Activated T-cell treated with anti-CD3 and anti-CD28 coated beads, Interleukin-2, amount 50 U/mL, for 4 hours (primary cell): Measurements from ENCODE around the gene DDIT4. TPM values are rescaled to one million over a fixed set of nuclear protein-coding genes. Genes with fewer than 3 reads are reported as not detected.
A peak's percentile ranks its signal among the peaks of the same experiment; 100 is the strongest.
"Not testable (repeated sequence)": the region's sequence is repeated elsewhere in the genome, so short reads cannot be mapped to it uniquely, and the experiment has no call there.

Experiments
- ATAC-seq, 2 donors: fragments of 200-7000 bp; cut with Tn5 transposase; one replicate each; pipeline ENCODE4 v1.10.0; 2021
- DNase-seq: peaks from one replicate; pipeline ENCODE4 v3.0.0-alpha.2; 2020
- H3K27me3 Mint-ChIP-seq: one replicate; pipeline ENCODE4 v1.8.0; 2021; ENCODE audit warnings: low read depth, mixed read lengths
- H3K36me3 Mint-ChIP-seq: one replicate; pipeline ENCODE4 v1.8.0; 2022; ENCODE audit warnings: mixed read lengths; ENCODE audit not compliant: insufficient read depth
- H3K4me1 Mint-ChIP-seq: one replicate; pipeline ENCODE4 v1.8.0; 2021; ENCODE audit warnings: low read depth, mixed read lengths
- H3K4me3 Mint-ChIP-seq: one replicate; pipeline ENCODE4 v1.8.0; 2021; ENCODE audit warnings: mild to moderate bottlenecking, moderate library complexity, mixed read lengths
- H3K9me3 Mint-ChIP-seq: one replicate; pipeline ENCODE4 v1.8.0; 2021; ENCODE audit warnings: mixed read lengths
- total RNA-seq, 3 donors: library from RNA; stranded (reverse); gene quantifications; one replicate each; pipeline ENCODE4 v1.2.1, GENCODE V29; 2021

The DDIT4 gene
- total RNA-seq, 3 donors from 2014 or later = 240 to 268 (median 263) TPM

DNA sequence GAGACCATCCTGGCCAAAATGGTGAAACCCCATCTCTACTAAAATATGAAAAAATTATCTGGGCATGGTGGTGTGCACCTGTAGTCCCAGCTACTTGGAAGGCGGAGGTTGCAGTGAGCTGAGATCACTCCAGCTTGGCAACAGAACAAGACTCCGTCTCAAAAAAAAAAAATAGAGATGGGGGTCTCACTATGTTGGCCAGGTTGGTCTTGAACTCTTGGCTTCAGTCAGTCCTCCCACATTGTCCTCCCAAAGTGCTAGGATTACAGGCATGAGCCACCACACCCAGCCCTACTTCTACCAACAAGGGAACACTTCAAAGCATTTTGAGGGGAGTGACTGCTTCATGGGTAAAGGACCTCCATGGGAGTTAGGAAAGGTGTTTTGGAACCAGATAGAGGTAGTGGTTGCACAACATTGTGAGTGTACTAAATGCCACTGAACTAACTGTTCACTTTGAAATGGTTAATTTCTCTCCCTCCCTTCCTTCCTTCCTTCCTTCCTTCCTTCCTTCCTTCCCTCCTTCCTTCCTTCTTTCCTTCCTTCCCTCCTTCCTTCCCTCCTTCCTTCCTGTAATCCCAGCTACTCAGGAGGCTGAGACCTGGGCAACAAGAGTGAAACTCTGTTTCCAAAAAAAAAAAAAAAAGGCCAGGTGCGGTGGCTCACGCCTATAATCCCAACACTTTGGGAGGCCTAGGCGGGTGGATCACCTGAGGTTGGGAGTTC lies 5.1 kb upstream of the DDIT4 start:
- H3K27me3 Mint-ChIP-seq, DNase-seq, H3K4me3 Mint-ChIP-seq, ATAC-seq, H3K36me3 Mint-ChIP-seq, H3K9me3 Mint-ChIP-seq: not testable (repeated sequence)
- H3K4me1 Mint-ChIP-seq = peaks cover 27% of the 10 kb centered on the region

DNA sequence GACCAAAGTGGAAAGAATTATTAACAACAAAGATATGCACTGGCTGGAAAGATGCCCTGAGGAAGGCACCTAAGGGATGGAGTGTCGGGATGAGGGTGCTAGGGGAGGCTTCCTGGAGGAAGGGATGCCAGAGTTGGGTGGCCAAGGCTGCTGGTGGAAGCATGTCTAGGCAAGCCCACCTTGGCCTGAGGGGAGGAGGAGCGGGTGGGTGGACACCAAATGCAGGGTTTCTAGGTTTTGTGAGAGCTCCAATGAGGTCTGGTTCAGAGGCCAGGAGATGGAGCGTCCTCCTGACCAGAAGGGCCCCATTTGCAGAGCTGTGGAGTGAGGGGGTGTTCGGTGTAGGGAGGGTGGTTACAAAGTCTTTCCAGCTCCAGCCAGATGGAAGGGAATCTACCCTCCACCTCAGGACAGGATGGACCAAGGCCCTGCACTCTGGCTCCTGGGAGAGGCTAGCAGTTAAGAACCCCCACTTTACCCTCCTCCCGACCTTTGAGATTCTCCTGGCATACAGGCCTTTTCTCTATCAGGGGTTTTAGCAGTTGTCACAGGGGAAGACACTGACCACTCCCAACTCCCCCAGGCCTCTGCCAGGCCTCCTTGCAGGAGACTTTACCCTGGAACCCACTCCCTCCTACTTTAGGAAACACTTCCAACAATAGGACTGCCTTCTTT lies 3.0 kb upstream of the DDIT4 start:
- peaks cover 27% of the 10 kb centered on the region for H3K4me1 Mint-ChIP-seq
- no peaks in the 10 kb centered on the region for H3K27me3 Mint-ChIP-seq
- no peak for DNase-seq
- peaks cover 14% of the 10 kb centered on the region for H3K36me3 Mint-ChIP-seq
- no peaks in the 10 kb centered on the region for H3K9me3 Mint-ChIP-seq
- ATAC-seq = no peak
- no peak overlapping the region for H3K4me3 Mint-ChIP-seq

GRCh38 chr10:72272689-72273409 lies 875 bp upstream of the DDIT4 start:
- Mint-ChIP-seq H3K4me1 (peaks cover 38% of the 10 kb centered on the region), H3K27me3 (no peaks in the 10 kb centered on the region), H3K4me3 (peak overlapping the region; percentile 98), H3K9me3 (no peaks in the 10 kb centered on the region), H3K36me3 (peaks cover 25% of the 10 kb centered on the region)
- ATAC-seq (no peak), DNase-seq (peak; percentile 17)

DNA sequence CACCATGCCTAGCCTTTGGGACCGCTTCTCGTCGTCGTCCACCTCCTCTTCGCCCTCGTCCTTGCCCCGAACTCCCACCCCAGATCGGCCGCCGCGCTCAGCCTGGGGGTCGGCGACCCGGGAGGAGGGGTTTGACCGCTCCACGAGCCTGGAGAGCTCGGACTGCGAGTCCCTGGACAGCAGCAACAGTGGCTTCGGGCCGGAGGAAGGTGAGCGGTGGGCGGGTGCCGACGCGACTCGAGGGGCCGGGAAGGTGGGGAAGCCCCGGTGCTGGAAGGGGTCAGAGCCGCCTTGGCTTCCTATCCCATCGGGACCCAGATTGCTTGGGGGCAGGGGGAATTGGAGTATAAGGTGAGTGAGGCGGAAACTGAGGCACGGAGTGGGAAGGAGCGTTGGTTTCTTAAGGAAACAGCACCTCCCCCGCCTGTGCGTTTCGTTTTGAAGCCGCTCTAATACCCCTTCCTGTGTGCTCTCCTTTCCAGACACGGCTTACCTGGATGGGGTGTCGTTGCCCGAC lies 547 bp downstream of the DDIT4 start:
- ATAC-seq = peak; percentile 6 to 9
- Mint-ChIP-seq H3K36me3 (peaks cover 25% of the 10 kb centered on the region), H3K4me3 (peak overlapping the region; percentile 98), H3K9me3 (no peaks in the 10 kb centered on the region), H3K27me3 (no peaks in the 10 kb centered on the region), H3K4me1 (peaks cover 42% of the 10 kb centered on the region)
- peak; percentile 33 for DNase-seq

- peak overlapping the region; percentile 98 for H3K4me3 Mint-ChIP-seq
- H3K9me3 Mint-ChIP-seq = no peaks in the 10 kb centered on the region
- peaks cover 42% of the 10 kb centered on the region for H3K4me1 Mint-ChIP-seq
- no peaks in the 10 kb centered on the region for H3K27me3 Mint-ChIP-seq
- DNase-seq (peak; percentile 74), ATAC-seq (peak; percentile 17 to 20)
- H3K36me3 Mint-ChIP-seq = peaks cover 25% of the 10 kb centered on the region
Measured at GRCh38 chr10:72274730-72275350, 1.1 kb downstream of the DDIT4 start.

DNA sequence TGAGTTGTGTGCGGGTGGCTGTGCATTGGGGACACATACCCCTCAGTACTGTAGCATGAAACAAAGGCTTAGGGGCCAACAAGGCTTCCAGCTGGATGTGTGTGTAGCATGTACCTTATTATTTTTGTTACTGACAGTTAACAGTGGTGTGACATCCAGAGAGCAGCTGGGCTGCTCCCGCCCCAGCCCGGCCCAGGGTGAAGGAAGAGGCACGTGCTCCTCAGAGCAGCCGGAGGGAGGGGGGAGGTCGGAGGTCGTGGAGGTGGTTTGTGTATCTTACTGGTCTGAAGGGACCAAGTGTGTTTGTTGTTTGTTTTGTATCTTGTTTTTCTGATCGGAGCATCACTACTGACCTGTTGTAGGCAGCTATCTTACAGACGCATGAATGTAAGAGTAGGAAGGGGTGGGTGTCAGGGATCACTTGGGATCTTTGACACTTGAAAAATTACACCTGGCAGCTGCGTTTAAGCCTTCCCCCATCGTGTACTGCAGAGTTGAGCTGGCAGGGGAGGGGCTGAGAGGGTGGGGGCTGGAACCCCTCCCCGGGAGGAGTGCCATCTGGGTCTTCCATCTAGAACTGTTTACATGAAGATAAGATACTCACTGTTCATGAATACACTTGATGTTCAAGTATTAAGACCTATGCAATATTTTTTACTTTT lies 1.8 kb downstream of the DDIT4 start:
- Mint-ChIP-seq H3K36me3 (peaks cover 25% of the 10 kb centered on the region), H3K4me1 (peaks cover 40% of the 10 kb centered on the region), H3K27me3 (no peaks in the 10 kb centered on the region), H3K4me3 (peak overlapping the region; percentile 98), H3K9me3 (no peaks in the 10 kb centered on the region)
- ATAC-seq (no peak), DNase-seq (peak; percentile 38)

DNA sequence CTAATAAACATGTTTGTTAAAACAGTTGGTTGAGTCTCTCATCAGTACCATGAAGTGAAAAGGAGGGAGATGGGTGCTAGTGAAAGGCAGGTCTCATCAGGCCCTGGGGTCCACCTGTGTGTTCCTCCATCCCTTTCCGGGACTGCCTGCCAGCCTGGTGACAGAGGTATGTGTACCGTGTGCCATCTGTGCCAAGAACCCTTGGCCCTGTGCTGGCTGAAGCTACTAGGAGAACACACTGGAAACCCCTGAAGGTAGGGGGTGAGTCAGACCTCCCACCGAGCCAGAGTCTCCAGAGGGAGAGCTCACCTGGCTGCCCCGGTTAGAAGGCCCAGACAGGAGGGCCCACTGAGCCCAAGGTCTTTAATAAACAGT lies 2.3 kb downstream of the DDIT4 start:
- no peak for ATAC-seq
- H3K36me3 Mint-ChIP-seq = peaks cover 25% of the 10 kb centered on the region
- peaks cover 39% of the 10 kb centered on the region for H3K4me1 Mint-ChIP-seq

GRCh38 chr10:72276421-72277339 lies 3.0 kb downstream of the DDIT4 start:
- H3K4me1 Mint-ChIP-seq = peaks cover 36% of the 10 kb centered on the region
- H3K27me3 Mint-ChIP-seq = no peaks in the 10 kb centered on the region
- peaks cover 25% of the 10 kb centered on the region for H3K36me3 Mint-ChIP-seq
- ATAC-seq (no peak), DNase-seq (no peak)
- peak overlapping the region; percentile 98 for H3K4me3 Mint-ChIP-seq
- no peaks in the 10 kb centered on the region for H3K9me3 Mint-ChIP-seq

More for the DNA sequence above, 2.3 kb downstream of the DDIT4 start:
- peak; percentile 53 for DNase-seq
- peak overlapping the region; percentile 98 for H3K4me3 Mint-ChIP-seq
- no peaks in the 10 kb centered on the region for H3K9me3 Mint-ChIP-seq
- no peaks in the 10 kb centered on the region for H3K27me3 Mint-ChIP-seq

- Mint-ChIP-seq H3K9me3 (no peaks in the 10 kb centered on the region), H3K36me3 (peaks cover 25% of the 10 kb centered on the region), H3K4me1 (peaks cover 31% of the 10 kb centered on the region), H3K4me3 (no peak overlapping the region), H3K27me3 (no peaks in the 10 kb centered on the region)
- DNase-seq (no peak), ATAC-seq (no peak)
Measured at GRCh38 chr10:72277340-72277995, 3.7 kb downstream of the DDIT4 start.

DNA sequence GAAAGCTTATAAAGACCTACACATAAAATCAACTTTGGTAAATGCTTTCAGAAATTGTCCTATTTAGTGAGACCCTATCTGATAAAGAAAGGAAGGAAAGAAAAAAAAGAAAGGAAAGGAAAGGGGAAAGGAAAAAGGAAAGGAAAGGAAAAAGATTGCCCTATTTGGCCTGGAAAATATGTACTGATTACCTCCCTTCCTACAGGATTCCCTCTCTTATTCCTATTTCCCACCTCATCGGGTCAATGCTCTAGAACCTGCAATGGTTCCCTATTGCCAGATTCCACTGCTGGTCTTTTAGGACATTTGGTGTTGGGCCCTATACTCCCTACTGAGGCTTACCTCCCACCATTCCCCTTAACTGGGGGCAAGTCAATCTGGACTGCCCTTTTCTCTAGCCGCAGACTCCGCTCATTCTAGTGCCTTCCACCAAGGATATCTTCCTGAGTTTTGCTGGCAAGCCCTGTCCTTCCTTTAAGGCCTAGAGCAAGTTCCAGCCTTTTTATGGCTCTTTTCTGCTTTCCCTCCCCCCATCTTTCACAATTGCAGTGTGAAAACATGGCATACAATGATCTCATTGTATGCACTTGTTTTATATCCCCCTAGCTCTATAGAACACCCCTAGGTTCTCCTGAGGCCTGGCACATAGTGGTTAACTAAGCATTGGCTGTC lies 4.4 kb downstream of the DDIT4 start:
- Mint-ChIP-seq H3K4me1 (peaks cover 30% of the 10 kb centered on the region), H3K36me3 (peaks cover 25% of the 10 kb centered on the region), H3K9me3 (no peaks in the 10 kb centered on the region), H3K4me3 (no peak overlapping the region), H3K27me3 (no peaks in the 10 kb centered on the region)
- no peak for DNase-seq
- ATAC-seq = no peak

- Mint-ChIP-seq H3K36me3 (peaks cover 25% of the 10 kb centered on the region), H3K4me1 (peaks cover 28% of the 10 kb centered on the region), H3K27me3 (no peaks in the 10 kb centered on the region), H3K4me3 (no peak overlapping the region), H3K9me3 (no peaks in the 10 kb centered on the region)
- no peak for ATAC-seq
- DNase-seq = no peak
Measured at GRCh38 chr10:72278668-72279393, 5.1 kb downstream of the DDIT4 start.

- H3K27me3 Mint-ChIP-seq, H3K4me3 Mint-ChIP-seq, DNase-seq, ATAC-seq, H3K9me3 Mint-ChIP-seq: not testable (repeated sequence)
- peaks cover 30% of the 10 kb centered on the region for H3K4me1 Mint-ChIP-seq
- peaks cover 23% of the 10 kb centered on the region for H3K36me3 Mint-ChIP-seq
Measured at GRCh38 chr10:72279587-72279986, 5.9 kb downstream of the DDIT4 start.
